DND-41 (cell line): Measurements from ENCODE around the gene MRPL20.

Source experiments
- ATAC-seq: fragments of 200-7000 bp; cut with Tn5 transposase; 3 replicates; pipeline ENCODE4 v1.9.1; 2021; ENCODE audit warnings: low read depth; ENCODE audit not compliant: insufficient read depth
- DNase-seq: peaks from one replicate; pipeline ENCODE4 v3.0.0-alpha.2; 2020
- H2AFZ ChIP-seq: 2 replicates; pipeline ENCODE4 v1.6.0; 2012; ENCODE audit warnings: low read depth, low read length
- H3K27ac ChIP-seq: 2 replicates; pipeline ENCODE4 v1.5.1; 2012; ENCODE audit warnings: low read length, inconsistent platforms
- H3K27me3 ChIP-seq: fragments of 200-600 bp; sonication (generic); 2 replicates; pipeline ENCODE4 v1.6.0; 2012; ENCODE audit warnings: low read length, mild to moderate bottlenecking, inconsistent platforms; ENCODE audit not compliant: insufficient read depth, poor library complexity
- H3K36me3 ChIP-seq: 2 replicates; pipeline ENCODE4 v1.5.1; 2012; ENCODE audit warnings: low read length, inconsistent platforms; ENCODE audit not compliant: insufficient read depth
- H3K4me1 ChIP-seq: 2 replicates; pipeline ENCODE4 v1.5.1; 2012; ENCODE audit warnings: mild to moderate bottlenecking, low read length; ENCODE audit not compliant: insufficient read depth
- H3K4me2 ChIP-seq: 2 replicates; pipeline ENCODE4 v1.6.0; 2012; ENCODE audit warnings: mild to moderate bottlenecking, moderate library complexity, low read length, inconsistent platforms; ENCODE audit not compliant: insufficient read depth
- H3K4me3 ChIP-seq, 2 experiments: fragments of 200-600 bp in 1 of 2; shearing (Covaris generic) in 1 of 2; 2 replicates each; pipeline ENCODE4 v1.5.1; 2012 to 2016; ENCODE audit warnings: inconsistent platforms in 2 of 2, low read length in 2 of 2, mild to moderate bottlenecking in 2 of 2, low read depth in 1 of 2, moderate library complexity in 1 of 2
- H3K79me2 ChIP-seq: 2 replicates; pipeline ENCODE4 v1.6.0; 2012; ENCODE audit warnings: low read length, inconsistent platforms; ENCODE audit not compliant: insufficient read depth
- H3K9ac ChIP-seq: 2 replicates; pipeline ENCODE4 v1.6.0; 2012; ENCODE audit warnings: low read depth, mild to moderate bottlenecking, inconsistent platforms, low read length, moderate library complexity
- H3K9me3 ChIP-seq: 2 replicates; pipeline ENCODE4 v1.5.1; 2012; ENCODE audit warnings: low read length, moderate library complexity, mild to moderate bottlenecking, inconsistent platforms; ENCODE audit not compliant: insufficient read depth, severe bottlenecking
- H4K20me1 ChIP-seq: 2 replicates; pipeline ENCODE4 v1.6.0; 2012; ENCODE audit warnings: low read length; ENCODE audit not compliant: insufficient read depth
- CTCF ChIP-seq: IDR thresholded peaks from 2 replicates; pipeline ENCODE4 v1.5.1; 2012; ENCODE audit warnings: borderline replicate concordance, low read length, moderate library complexity, mild to moderate bottlenecking; ENCODE audit not compliant: poor library complexity, severe bottlenecking; ENCODE audit errors: extremely low read depth
- EZH2 ChIP-seq: IDR thresholded peaks from 3 replicates; pipeline ENCODE4 v1.6.1; 2012; ENCODE audit warnings: borderline replicate concordance, low read depth, mild to moderate bottlenecking, moderate library complexity, low read length, inconsistent platforms; ENCODE audit not compliant: severe bottlenecking

The MRPL20 gene

GRCh38 chr1:1376551-1377226, 30.4 kb downstream of the MRPL20 start:
- H3K27ac ChIP-seq, result peak overlapping the region; percentile 93
- H2AFZ ChIP-seq, result no peak overlapping the region
- DNase-seq (no peak), ATAC-seq (no peak)
- H3K36me3 ChIP-seq, result peaks cover 23% of the 10 kb centered on the region
- no peaks in the 10 kb centered on the region for H3K9me3 ChIP-seq
- peaks cover 23% of the 10 kb centered on the region for H4K20me1 ChIP-seq
- peak overlapping the region; percentile 89 for H3K4me2 ChIP-seq
- H3K4me3 ChIP-seq, result peak overlapping the region in 1 of 2 experiments; percentile 94; a peak in 2 of 4 replicates
- H3K27me3 ChIP-seq, result no peaks in the 10 kb centered on the region
- TF ChIP-seq CTCF, result no peak
- TF ChIP-seq EZH2, result no peak
- peaks cover 30% of the 10 kb centered on the region for H3K79me2 ChIP-seq
- peaks cover 39% of the 10 kb centered on the region for H3K4me1 ChIP-seq
- peak overlapping the region; percentile 100 for H3K9ac ChIP-seq

- peaks cover 44% of the 10 kb centered on the region for H3K4me1 ChIP-seq
- peaks cover 30% of the 10 kb centered on the region for H3K79me2 ChIP-seq
- ATAC-seq, result peak; percentile 92
Observed at GRCh38 chr1:1374929-1375662, 32.0 kb downstream of the MRPL20 start, which contains the start of gene AURKAIP1. AURKAIP1 (minus strand) TSS chr1:1375207; CDS start chr1:1374756, 451 bp downstream.

GRCh38 chr1:1374589-1374928, 32.5 kb downstream of the MRPL20 start:
- ATAC-seq, result 0 out of 3 replicates have a peak, but pooled peaks have one; percentile 0
- Histone ChIP-seq H3K4me3 (peak overlapping the region; percentile 94 to 99), H3K36me3 (peaks cover 28% of the 10 kb centered on the region), H3K9ac (peak overlapping the region; percentile 100), H3K9me3 (no peaks in the 10 kb centered on the region), H3K79me2 (peaks cover 30% of the 10 kb centered on the region), H3K27ac (peak overlapping the region; percentile 93), H3K4me1 (peaks cover 44% of the 10 kb centered on the region), H3K27me3 (no peaks in the 10 kb centered on the region), H2AFZ (peak overlapping the region; percentile 93), H3K4me2 (peak overlapping the region; percentile 97), H4K20me1 (peaks cover 29% of the 10 kb centered on the region)
- peak; percentile 42 for DNase-seq
- TF ChIP-seq CTCF, result no peak
- TF ChIP-seq EZH2, result no peak

More at GRCh38 chr1:1374929-1375662, 32.0 kb downstream of the MRPL20 start, which contains the start of gene AURKAIP1:
- no peaks in the 10 kb centered on the region for H3K27me3 ChIP-seq
- TF ChIP-seq CTCF (peak; percentile 46), EZH2 (no peak)
- peak within 1 kb of the TSS; percentile 93 for H3K27ac ChIP-seq
- no peaks in the 10 kb centered on the region for H3K9me3 ChIP-seq
- H4K20me1 ChIP-seq, result peaks cover 29% of the 10 kb centered on the region
- peak within 1 kb of the TSS; percentile 97 for H3K4me2 ChIP-seq
- DNase-seq, result peak; percentile 99
- peak within 1 kb of the TSS; percentile 94 to 99 for H3K4me3 ChIP-seq
- H3K9ac ChIP-seq, result peak within 1 kb of the TSS; percentile 100
- H3K36me3 ChIP-seq, result peaks cover 28% of the 10 kb centered on the region
- peak within 1 kb of the TSS; percentile 93 for H2AFZ ChIP-seq
